AG09319 (cell line): ENCODE results near the gene LCTL.

Source experiments
- DNase-seq: peaks from one replicate; pipeline ENCODE4 v3.0.0-alpha.2; 2010; ENCODE audit warnings: low read depth; ENCODE audit errors: extremely low read depth
- CTCF ChIP-seq: IDR thresholded peaks from 2 replicates; pipeline ENCODE4 v1.5.1; 2011; ENCODE audit warnings: low read depth, mild to moderate bottlenecking, inconsistent platforms, low read length, moderate library complexity

LCTL gene

DNA sequence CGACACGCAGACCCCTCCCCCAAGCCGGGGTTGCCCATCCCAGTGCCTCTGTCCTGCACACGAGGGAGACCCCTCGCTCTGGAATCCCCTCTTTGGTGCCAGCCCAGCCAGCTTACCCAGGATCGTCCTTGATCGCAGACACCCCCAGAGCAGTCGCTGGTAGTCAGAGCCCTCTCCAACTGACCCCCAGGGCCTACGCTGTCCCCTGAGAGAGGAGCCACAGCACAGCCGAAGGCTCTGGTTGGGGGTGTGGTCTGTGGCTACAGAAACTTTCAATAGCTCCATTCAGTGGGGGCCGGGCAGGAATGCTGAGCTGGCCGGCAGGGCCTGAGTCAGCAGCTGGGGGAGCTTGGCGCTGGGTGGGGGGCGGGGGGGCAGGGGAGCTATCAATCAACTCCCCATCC lies at the start of gene LCTL:
TSS of gene LCTL (minus strand) at position 258 of the 404 bp plus-strand sequence. CDS start 633 bp downstream, outside the sequence.
- no peak for TF ChIP-seq CTCF
- DNase-seq = no peak

GRCh38 chr15:66614951-66615760 lies 49.4 kb upstream of the LCTL start:
- DNase-seq = no peak
- TF ChIP-seq CTCF = no peak

- DNase-seq = no peak
- TF ChIP-seq CTCF = no peak
These were observed 48.7 kb upstream of the LCTL start for GRCh38 chr15:66614456-66614855.

DNA sequence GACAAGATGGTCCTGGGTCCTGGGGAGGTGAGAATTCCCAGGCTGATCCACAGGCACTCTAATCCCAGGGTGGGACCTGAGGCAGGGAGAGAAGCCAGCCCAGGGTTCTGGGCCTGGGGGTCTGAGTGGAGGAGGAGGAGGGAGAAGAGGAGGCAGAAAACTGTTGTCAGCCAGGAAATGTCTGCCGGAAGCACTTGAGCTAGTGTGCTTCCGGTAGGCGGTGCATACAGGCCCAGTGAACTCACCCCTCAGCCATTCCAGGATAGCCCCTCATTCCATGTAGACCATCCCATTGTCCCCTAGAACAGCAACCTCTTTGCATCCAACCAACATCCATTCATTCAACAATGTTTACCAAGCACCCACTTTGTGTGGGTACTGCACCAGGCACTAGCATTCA lies 47.9 kb upstream of the LCTL start:
- DNase-seq = no peak
- no peak for TF ChIP-seq CTCF

DNA sequence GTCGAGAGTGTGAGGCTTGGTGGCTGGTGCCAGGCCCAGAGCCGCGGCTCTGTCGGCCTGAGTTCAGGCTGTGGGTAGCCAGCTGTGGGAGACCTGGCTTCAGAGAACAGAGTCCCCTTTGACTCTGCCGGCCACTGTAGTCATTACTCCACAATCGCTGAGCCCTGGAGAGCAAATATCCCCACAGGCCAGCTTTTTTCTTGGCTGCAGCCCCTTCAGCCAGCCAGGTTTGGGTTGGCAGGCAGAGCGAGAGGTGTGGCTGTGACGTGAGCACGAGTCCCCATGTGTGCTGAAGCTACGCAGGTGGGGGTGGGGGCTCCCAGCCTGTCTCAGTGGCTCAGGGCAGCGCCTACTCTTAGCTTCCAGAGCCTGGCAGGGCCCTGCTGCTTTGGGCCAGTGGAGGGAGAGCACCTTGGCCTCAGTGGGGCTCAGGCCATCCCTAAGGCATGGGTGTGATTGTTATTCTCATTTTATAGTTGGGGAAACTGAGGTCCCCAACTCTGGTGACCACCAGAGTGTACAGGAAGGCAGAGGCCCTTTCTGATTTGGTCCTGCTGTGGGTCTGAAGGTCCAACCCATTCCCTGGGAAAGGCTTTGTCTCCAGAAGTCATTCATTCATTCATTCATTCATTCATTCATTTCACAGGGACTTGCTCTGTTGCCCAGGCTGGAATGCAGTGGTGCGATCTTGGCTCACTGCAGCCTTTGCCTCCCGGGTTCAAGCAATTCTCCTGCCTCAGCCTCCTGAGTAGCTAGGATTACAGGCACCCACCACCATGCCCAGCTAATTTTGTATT lies 45.7 kb upstream of the LCTL start:
- DNase-seq = no peak
- TF ChIP-seq CTCF = no peak

- TF ChIP-seq CTCF = no peak
- DNase-seq = no peak
These were observed 44.1 kb upstream of the LCTL start for GRCh38 chr15:66609876-66610275.

DNA sequence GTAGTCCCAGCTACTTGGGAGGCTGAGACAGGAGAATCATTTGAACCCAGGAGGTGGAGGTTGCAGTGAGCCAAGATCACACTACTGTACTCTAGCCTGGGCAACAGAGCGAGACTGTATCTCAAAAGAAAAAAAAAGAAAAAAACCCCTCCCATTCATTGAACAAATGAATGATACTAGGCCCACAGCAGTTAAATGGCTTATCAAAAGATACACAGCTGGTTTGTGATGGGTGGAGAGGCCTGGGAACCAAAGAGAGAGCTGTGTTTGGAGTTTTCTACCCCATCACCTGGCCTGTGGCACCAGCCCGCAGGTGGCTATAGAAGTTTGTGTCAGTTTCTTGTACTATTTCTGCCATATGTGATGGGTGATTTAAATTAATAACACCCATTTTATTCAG lies 43.1 kb upstream of the LCTL start:
- TF ChIP-seq CTCF = no peak
- DNase-seq = no peak
